Endothelial cell of umbilical vein (primary cell): ENCODE measurements around the gene CARNS1. TPM values are rescaled to one million over a fixed set of nuclear protein-coding genes. Genes with fewer than 3 reads are reported as not detected.

ENCODE experiments used
- BruUV-seq: library from RNA; stranded (reverse); fragments of 400-500 nt; replicated peaks from 2 replicates; lab custom pipeline; 2021; lab: Mats Ljungman, UMichigan
- CTCF ChIA-PET: fragments of 300-600, 350-600 bp; sonication (Branson Sonifier 250); formaldehyde crosslinking; loops from one replicate; lab custom pipeline; 2021; ENCODE audit warnings: antibody characterized with exemption, inconsistent platforms; lab: Charles Lee
- POLR2A ChIA-PET: fragments of 300-600, 350-600 bp; sonication (Branson Sonifier 250); formaldehyde crosslinking; loops from one replicate; lab custom pipeline; 2021; ENCODE audit warnings: antibody characterized with exemption, inconsistent platforms; lab: Charles Lee
- DNase-seq: peaks from one replicate; pipeline ENCODE4 v3.0.0-alpha.2; 2011; ENCODE audit warnings: low read depth, low spot score
- FAIRE-seq: peaks from 2 replicates; lab custom pipeline; 2011; peaks lifted over from hg19 to GRCh38; lab: Jason Lieb, UNC
- H2AFZ ChIP-seq: 2 replicates; pipeline ENCODE4 v1.6.0; 2012; ENCODE audit warnings: low read depth, low read length, control low read depth, inconsistent platforms
- H3K27ac ChIP-seq: 2 replicates; pipeline ENCODE4 v1.5.1; 2011; ENCODE audit warnings: low read depth, mild to moderate bottlenecking, control low read depth, low read length, moderate library complexity; ENCODE audit not compliant: insufficient read depth
- H3K27me3 ChIP-seq, 2 experiments: 2 replicates each; pipeline versions ENCODE4 v1.6.0 to v1.6.1; 2011; ENCODE audit warnings: low read length in 2 of 2, mixed read lengths in 1 of 2; ENCODE audit not compliant: control insufficient read depth in 2 of 2, insufficient read depth in 2 of 2
- H3K36me3 ChIP-seq, 2 experiments: 2 replicates in 1 of 2; 3 replicates in 1 of 2; pipeline ENCODE4 v1.5.1; 2011; ENCODE audit warnings: low read length in 2 of 2, mild to moderate bottlenecking in 1 of 2, moderate library complexity in 1 of 2; ENCODE audit not compliant: control insufficient read depth in 2 of 2, insufficient read depth in 2 of 2; ENCODE audit errors: extremely low read depth in 1 of 2
- H3K4me1 ChIP-seq: 3 replicates; pipeline ENCODE4 v1.5.1; 2011; ENCODE audit warnings: mild to moderate bottlenecking, low read length; ENCODE audit not compliant: control insufficient read depth, insufficient read depth; ENCODE audit errors: extremely low read depth
- H3K4me2 ChIP-seq: 2 replicates; pipeline ENCODE4 v1.6.1; 2011; ENCODE audit warnings: low read length, control low read depth, mixed read lengths; ENCODE audit not compliant: insufficient read depth
- H3K4me3 ChIP-seq, 3 experiments: fragments of 200-600 bp in 1 of 3; sonication (generic), shearing (Covaris generic) in 1 of 3; replicated peaks in 1 of 3; 2 replicates each; pipeline ENCODE4 v1.5.1; 2011 to 2016; ENCODE audit warnings: control low read depth in 3 of 3, low read length in 3 of 3, mild to moderate bottlenecking in 2 of 3, inconsistent platforms in 1 of 3, low read depth in 1 of 3, moderate library complexity in 1 of 3; ENCODE audit not compliant: insufficient read depth in 1 of 3
- H3K79me2 ChIP-seq: 2 replicates; pipeline ENCODE4 v1.6.0; 2012; ENCODE audit warnings: low read length, inconsistent platforms; ENCODE audit not compliant: control insufficient read depth, insufficient read depth
- H3K9ac ChIP-seq: replicated peaks from 2 replicates; pipeline ENCODE3; 2011; ENCODE audit warnings: low read length, control low read depth; ENCODE audit not compliant: insufficient read depth; ENCODE audit errors: extremely low read depth
- H3K9me1 ChIP-seq: replicated peaks from 3 replicates; pipeline ENCODE4 v1.6.0; 2011; ENCODE audit warnings: mild to moderate bottlenecking, low read length; ENCODE audit not compliant: control insufficient read depth, insufficient read depth; ENCODE audit errors: extremely low read depth
- H3K9me3 ChIP-seq: replicated peaks from 2 replicates; pipeline ENCODE4 v1.5.1; 2012; ENCODE audit warnings: low read length, inconsistent platforms; ENCODE audit not compliant: control insufficient read depth, insufficient read depth
- H4K20me1 ChIP-seq: replicated peaks from 2 replicates; pipeline ENCODE3; 2011; ENCODE audit warnings: mild to moderate bottlenecking, low read length; ENCODE audit not compliant: control insufficient read depth, insufficient read depth; ENCODE audit errors: extremely low read depth
- EZH2 ChIP-seq: IDR thresholded peaks from 2 replicates; pipeline ENCODE4 v1.6.1; 2012; ENCODE audit warnings: borderline replicate concordance, low read depth, mild to moderate bottlenecking, moderate library complexity, low read length, inconsistent platforms; ENCODE audit not compliant: severe bottlenecking
- FOS ChIP-seq: IDR thresholded peaks from 2 replicates; pipeline ENCODE4 v1.6.1; 2011; ENCODE audit warnings: mild to moderate bottlenecking, low read length, moderate library complexity, borderline replicate concordance; ENCODE audit not compliant: insufficient read depth
- GATA2 ChIP-seq: IDR thresholded peaks from 2 replicates; pipeline ENCODE4 v1.7.0; 2011; ENCODE audit warnings: low read depth, mild to moderate bottlenecking, moderate library complexity, mixed read lengths, low read length; ENCODE audit not compliant: insufficient read length, insufficient read depth
- JUN ChIP-seq: IDR thresholded peaks from 2 replicates; pipeline ENCODE4 v1.6.1; 2011; ENCODE audit warnings: borderline replicate concordance, low read depth; ENCODE audit not compliant: insufficient read length, insufficient read depth
- MAX ChIP-seq: IDR thresholded peaks from 2 replicates; pipeline ENCODE4 v1.6.1; 2011; ENCODE audit not compliant: insufficient read depth, insufficient read length
- MYC ChIP-seq: IDR thresholded peaks from one replicate; pipeline ENCODE4 v1.6.1; 2011; ENCODE audit warnings: mild to moderate bottlenecking, low read depth, low read length
- POLR2A ChIP-seq: IDR thresholded peaks from 2 replicates; pipeline ENCODE4 v1.6.1; 2012; ENCODE audit warnings: low read depth, mild to moderate bottlenecking, control low read depth, low read length
- POLR2AphosphoS5 ChIP-seq: IDR thresholded peaks from 2 replicates; pipeline ENCODE4 v1.6.1; 2012; ENCODE audit warnings: low read depth, mild to moderate bottlenecking, control low read depth, low read length, moderate library complexity; ENCODE audit not compliant: insufficient read depth
- dilution Hi-C: fragments of 300-500 bp; cut with MboI; formaldehyde crosslinking; loops from one replicate; pipeline ENCODE4 v1.15.0; 2019; ENCODE audit warnings: low sequenced_read_pairs; ENCODE audit not compliant: extremely low pct_ligation_motif_present
- intact Hi-C: fragments of 100-400 bp; cut with micrococcal nuclease; formaldehyde crosslinking; loops from one replicate; pipeline ENCODE4 v1.10.0; 2022
- polyA plus RNA-seq, 4 experiments: library from polyadenylated mRNA; depleted of rRNA in 3 of 4; stranded (reverse) in 3 of 4; unstranded in 1 of 4; fragments of >200 nt; gene quantifications; 2 replicates each; pipeline versions ENCODE4 v1.2.1 to v1.2.3, GENCODE V29; 2011 to 2012; ENCODE audit warnings: missing spikeins in 1 of 4
- total RNA-seq: library from RNA; stranded (reverse); gene quantifications from 2 replicates; pipeline ENCODE4 v1.2.3, GENCODE V29; 2021
- TF ChIP-seq, protein P1 (sequence below), 2 donors: IDR thresholded peaks; 1 replicate in 1 of 2; 2 replicates in 1 of 2; pipeline ENCODE4 v1.5.1; 2011; ENCODE audit warnings: low read length in 2 of 2, mild to moderate bottlenecking in 2 of 2, moderate library complexity in 2 of 2, control low read depth in 1 of 2, inconsistent platforms in 1 of 2, low read depth in 1 of 2; ENCODE audit not compliant: insufficient read depth in 1 of 2; ENCODE audit errors: extremely low read depth in 1 of 2

The CARNS1 gene
- total and polyA plus RNA-seq, 2 donors (not counting 3 experiments of a cell fraction or from before 2014, with no cell fraction given) = 0.14 to 0.35 TPM

GRCh38 chr11:67370351-67371076 is 45.0 kb upstream of the CARNS1 start:
- Histone ChIP-seq H2AFZ (no peak overlapping the region), H3K4me1 (peaks cover 38% of the 10 kb centered on the region), H3K9me3 (no peaks in the 10 kb centered on the region), H3K4me2 (no peak overlapping the region), H3K9me1 (no peaks in the 10 kb centered on the region), H3K36me3 (no peaks in the 10 kb centered on the region), H3K9ac (no peak overlapping the region), H3K79me2 (peaks cover 14% of the 10 kb centered on the region), H3K27me3 (no peaks in the 10 kb centered on the region), H4K20me1 (no peaks in the 10 kb centered on the region), H3K27ac (no peak overlapping the region), H3K4me3 (no peak overlapping the region)
- no TSS peak for BruUV-seq
- dilution Hi-C loops = no loop called here
- DNase-seq (no peak), FAIRE-seq (no peak)
- intact Hi-C loops = no loop called here
- POLR2A ChIA-PET = interaction anchor here (0.7 to 1.8 kb wide), 3 partner anchors 14 to 137 kb away, joined by 4 to 13 read pairs (median 5); partner anchors contain the start of gene POLD4
- no peak for TF ChIP-seq EZH2
- TF ChIP-seq MYC = no peak
- no peak for TF ChIP-seq MAX
- TF ChIP-seq FOS = no peak
- TF ChIP-seq, protein P1, sequence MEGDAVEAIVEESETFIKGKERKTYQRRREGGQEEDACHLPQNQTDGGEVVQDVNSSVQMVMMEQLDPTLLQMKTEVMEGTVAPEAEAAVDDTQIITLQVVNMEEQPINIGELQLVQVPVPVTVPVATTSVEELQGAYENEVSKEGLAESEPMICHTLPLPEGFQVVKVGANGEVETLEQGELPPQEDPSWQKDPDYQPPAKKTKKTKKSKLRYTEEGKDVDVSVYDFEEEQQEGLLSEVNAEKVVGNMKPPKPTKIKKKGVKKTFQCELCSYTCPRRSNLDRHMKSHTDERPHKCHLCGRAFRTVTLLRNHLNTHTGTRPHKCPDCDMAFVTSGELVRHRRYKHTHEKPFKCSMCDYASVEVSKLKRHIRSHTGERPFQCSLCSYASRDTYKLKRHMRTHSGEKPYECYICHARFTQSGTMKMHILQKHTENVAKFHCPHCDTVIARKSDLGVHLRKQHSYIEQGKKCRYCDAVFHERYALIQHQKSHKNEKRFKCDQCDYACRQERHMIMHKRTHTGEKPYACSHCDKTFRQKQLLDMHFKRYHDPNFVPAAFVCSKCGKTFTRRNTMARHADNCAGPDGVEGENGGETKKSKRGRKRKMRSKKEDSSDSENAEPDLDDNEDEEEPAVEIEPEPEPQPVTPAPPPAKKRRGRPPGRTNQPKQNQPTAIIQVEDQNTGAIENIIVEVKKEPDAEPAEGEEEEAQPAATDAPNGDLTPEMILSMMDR (IDR thresholded peaks at IDR 0.05; ENCODE audit: extremely low read depth in 1 of 2, insufficient read depth in 1 of 2, low read depth in 1 of 2, low read length in 2 of 2) = no peak
- TF ChIP-seq GATA2 = no peak
- TF ChIP-seq POLR2AphosphoS5 = no peak
- no peak for TF ChIP-seq JUN
- no peak for TF ChIP-seq POLR2A
- CTCF ChIA-PET = interaction anchor here (0.5 to 19.7 kb wide), 10 partner anchors 11 to 649 kb away, joined by 3 to 1051 read pairs (median 5); partner anchors contain the start of genes POLD4 and PPP1CA
